IMR-90 (cell line): ENCODE results near the gene SLC15A3. TPM values are rescaled to one million over a fixed set of nuclear protein-coding genes. Genes with fewer than 3 reads are reported as not detected.
A peak's percentile ranks its signal among the peaks of the same experiment; 100 is the strongest.

Experiments used
- ATAC-seq: fragments of 200-7000 bp; cut with Tn5 transposase; 2 replicates; pipeline ENCODE4 v1.9.1; 2020; ENCODE audit warnings: low read depth, mild to moderate bottlenecking, moderate library complexity
- BruUV-seq: library from RNA; stranded (reverse); fragments of 400-500 nt; replicated peaks from 2 replicates; lab custom pipeline; 2021; lab: Mats Ljungman, UMichigan
- CTCF ChIA-PET: fragments of 300-600 bp; formaldehyde crosslinking; extraction: SDS; loops from one replicate; lab custom pipeline; 2021; ENCODE audit warnings: antibody characterized with exemption; lab: Yijun Ruan, JAX
- POLR2A ChIA-PET: fragments of 300-600 bp; sonication (Branson Sonifier 250); formaldehyde crosslinking; loops from one replicate; lab custom pipeline; 2022; ENCODE audit warnings: antibody characterized with exemption; ENCODE audit not compliant: unreplicated experiment; lab: Charles Lee
- DNase-seq: peaks from one replicate; pipeline ENCODE4 v3.0.0; 2013
- H2AFZ ChIP-seq: replicated peaks from 2 replicates; pipeline ENCODE3; 2013; ENCODE audit warnings: low read length, mild to moderate bottlenecking; ENCODE audit not compliant: poor library complexity
- H2AK5ac ChIP-seq: 2 replicates; pipeline ENCODE4 v1.6.1; 2013; ENCODE audit warnings: low read depth, low read length, inconsistent platforms
- H2AK9ac ChIP-seq: replicated peaks from 2 replicates; pipeline ENCODE3; 2013; ENCODE audit warnings: mild to moderate bottlenecking, low read depth, low read length, moderate library complexity; ENCODE audit not compliant: poor library complexity
- H2BK120ac ChIP-seq: 2 replicates; pipeline ENCODE4 v1.6.1; 2013; ENCODE audit warnings: low read depth, low read length, inconsistent platforms
- H2BK15ac ChIP-seq: 3 replicates; pipeline ENCODE4 v1.6.1; 2013; ENCODE audit warnings: low read depth, low read length, inconsistent platforms
- H2BK20ac ChIP-seq: 2 replicates; pipeline ENCODE4 v1.6.1; 2013; ENCODE audit warnings: low read depth, mild to moderate bottlenecking, inconsistent platforms, low read length, moderate library complexity
- H2BK5ac ChIP-seq: 2 replicates; pipeline ENCODE4 v1.6.1; 2013; ENCODE audit warnings: mild to moderate bottlenecking, low read depth, low read length, inconsistent platforms; ENCODE audit not compliant: poor library complexity, severe bottlenecking
- H3K14ac ChIP-seq: replicated peaks from 2 replicates; pipeline ENCODE4 v1.6.1; 2013; ENCODE audit warnings: low read depth, low read length, inconsistent platforms
- H3K18ac ChIP-seq: 2 replicates; pipeline ENCODE4 v1.6.1; 2013; ENCODE audit warnings: low read depth, low read length, control low read depth
- H3K23ac ChIP-seq: 2 replicates; pipeline ENCODE4 v1.6.1; 2013; ENCODE audit warnings: low read depth, low read length, inconsistent platforms
- H3K27ac ChIP-seq: 2 replicates; pipeline ENCODE4 v1.5.1; 2013; ENCODE audit warnings: mild to moderate bottlenecking, control low read depth, low read length; ENCODE audit not compliant: insufficient read depth
- H3K27me3 ChIP-seq: 2 replicates; pipeline ENCODE4 v1.6.1; 2013; ENCODE audit warnings: low read length; ENCODE audit not compliant: control insufficient read depth, insufficient read depth
- H3K36me3 ChIP-seq: 2 replicates; pipeline ENCODE4 v1.6.1; 2013; ENCODE audit warnings: low read length, mixed read lengths; ENCODE audit not compliant: control insufficient read depth, insufficient read depth
- H3K4ac ChIP-seq: 2 replicates; pipeline ENCODE4 v1.6.1; 2013; ENCODE audit warnings: low read depth, low read length, inconsistent platforms
- H3K4me1 ChIP-seq: 2 replicates; pipeline ENCODE4 v1.6.1; 2013; ENCODE audit warnings: low read length, mixed read lengths; ENCODE audit not compliant: control insufficient read depth, insufficient read depth
- H3K4me2 ChIP-seq: 2 replicates; pipeline ENCODE4 v1.6.1; 2013; ENCODE audit warnings: low read depth, mild to moderate bottlenecking, control low read depth, low read length, moderate library complexity
- H3K4me3 ChIP-seq: 2 replicates; pipeline ENCODE4 v1.5.1; 2013; ENCODE audit warnings: low read depth, mild to moderate bottlenecking, control low read depth, low read length, moderate library complexity; ENCODE audit not compliant: insufficient read depth
- H3K56ac ChIP-seq: 2 replicates; pipeline ENCODE4 v1.6.1; 2013; ENCODE audit warnings: low read length, inconsistent platforms; ENCODE audit not compliant: insufficient read depth; ENCODE audit errors: extremely low read depth
- H3K79me1 ChIP-seq, 2 experiments: 2 replicates each; pipeline ENCODE4 v1.6.1; 2013; ENCODE audit warnings: low read length in 2 of 2, inconsistent platforms in 1 of 2, low read depth in 1 of 2
- H3K9ac ChIP-seq: 2 replicates; pipeline ENCODE4 v1.6.1; 2013; ENCODE audit warnings: low read depth, low read length, control low read depth
- H3K9me1 ChIP-seq: 2 replicates; pipeline ENCODE4 v1.6.1; 2013; ENCODE audit warnings: low read length, inconsistent platforms; ENCODE audit not compliant: insufficient read depth
- H3K9me3 ChIP-seq: 2 replicates; pipeline ENCODE4 v1.6.1; 2013; ENCODE audit warnings: low read length; ENCODE audit not compliant: control insufficient read depth, insufficient read depth
- H4K20me1 ChIP-seq: 2 replicates; pipeline ENCODE4 v1.6.1; 2013; ENCODE audit warnings: low read length, inconsistent platforms; ENCODE audit not compliant: insufficient read depth
- H4K5ac ChIP-seq: 2 replicates; pipeline ENCODE4 v1.6.1; 2013; ENCODE audit warnings: mild to moderate bottlenecking, low read depth, low read length, control low read depth
- H4K8ac ChIP-seq, 2 experiments: 2 replicates each; pipeline ENCODE4 v1.6.1; 2013; ENCODE audit warnings: low read depth in 2 of 2, low read length in 2 of 2, control low read depth in 1 of 2, inconsistent platforms in 1 of 2
- H4K91ac ChIP-seq: 2 replicates; pipeline ENCODE4 v1.6.1; 2013; ENCODE audit warnings: low read depth, low read length, inconsistent platforms; ENCODE audit not compliant: insufficient read depth
- BHLHE40 ChIP-seq: fragments of 150-350 bp; IDR thresholded peaks from 2 replicates; pipeline ENCODE4 v1.6.1; 2016; ENCODE audit warnings: mild to moderate bottlenecking, low read depth, low read length
- CEBPB ChIP-seq: IDR thresholded peaks from 2 replicates; pipeline ENCODE4 v1.6.1; 2012; ENCODE audit warnings: low read depth, low read length, improper control_type of control experiment
- CHD1 ChIP-seq: IDR thresholded peaks from 2 replicates; pipeline ENCODE4 v1.6.1; 2012; ENCODE audit warnings: low read depth, low read length, improper control_type of control experiment
- ELK1 ChIP-seq: fragments of 150-350 bp; IDR thresholded peaks from 2 replicates; pipeline ENCODE4 v1.6.1; 2016; ENCODE audit warnings: low read depth, mild to moderate bottlenecking, low read length, moderate library complexity, borderline replicate concordance
- FOS ChIP-seq: fragments of 150-350 bp; IDR thresholded peaks from 2 replicates; pipeline ENCODE4 v1.6.1; 2016; ENCODE audit warnings: low read depth, low read length
- MAFK ChIP-seq: IDR thresholded peaks from 2 replicates; pipeline ENCODE4 v1.6.1; 2012; ENCODE audit warnings: low read depth, low read length, improper control_type of control experiment
- MAZ ChIP-seq: IDR thresholded peaks from 2 replicates; pipeline ENCODE4 v1.6.1; 2012; ENCODE audit warnings: low read depth, mild to moderate bottlenecking, low read length, improper control_type of control experiment, moderate library complexity, borderline replicate concordance
- MXI1 ChIP-seq: IDR thresholded peaks from 2 replicates; pipeline ENCODE4 v1.6.1; 2012; ENCODE audit warnings: low read depth, mild to moderate bottlenecking, low read length, moderate library complexity, borderline replicate concordance
- NFE2L2 ChIP-seq: fragments of 150-350 bp; IDR thresholded peaks from 2 replicates; pipeline ENCODE4 v1.6.1; 2016; ENCODE audit warnings: low read depth, mild to moderate bottlenecking, low read length
- POLR2A ChIP-seq: IDR thresholded peaks from 2 replicates; pipeline ENCODE4 v1.6.1; 2012; ENCODE audit warnings: mild to moderate bottlenecking, low read depth, low read length
- RAD21 ChIP-seq: IDR thresholded peaks from 2 replicates; pipeline ENCODE4 v1.6.1; 2012; ENCODE audit warnings: low read length, improper control_type of control experiment
- RCOR1 ChIP-seq: IDR thresholded peaks from 2 replicates; pipeline ENCODE4 v1.6.1; 2012; ENCODE audit warnings: mild to moderate bottlenecking, low read length, improper control_type of control experiment; ENCODE audit not compliant: insufficient replicate concordance
- RFX5 ChIP-seq: IDR thresholded peaks from 2 replicates; pipeline ENCODE4 v1.8.0; 2012; ENCODE audit warnings: low read depth, mild to moderate bottlenecking, low read length, moderate library complexity
- SMC3 ChIP-seq: fragments of 150-350 bp; IDR thresholded peaks from 2 replicates; pipeline ENCODE4 v1.6.1; 2016; ENCODE audit warnings: low read depth, mild to moderate bottlenecking, antibody characterized with exemption, low read length, moderate library complexity
- whole genome bisulfite sequencing, 2 experiments: methylation state at CpG; one replicate each; pipeline versions ENCODE4 v1.1.5 to v1.1.7; 2013; ENCODE audit warnings: missing lambda C conversion rate in 2 of 2; ENCODE audit not compliant: insufficient read length in 1 of 2; ENCODE audit errors: extremely low coverage in 2 of 2; 5-methylcytosine and 5-hydroxymethylcytosine counted together
- dilution Hi-C: fragments of 300-500 bp; cut with HindIII; formaldehyde crosslinking; loops from one replicate; pipeline ENCODE4 v1.14.3; 2018; ENCODE audit warnings: low sequenced_read_pairs; ENCODE audit not compliant: unreplicated experiment
- in situ Hi-C: fragments of 300-500 bp; cut with MboI; formaldehyde crosslinking; loops from 3 replicates; pipeline ENCODE4 v1.14.3; 2019; ENCODE audit warnings: low sequenced_read_pairs, inconsistent platforms, mixed read lengths
- intact Hi-C: fragments of 100-400 bp; cut with micrococcal nuclease; formaldehyde crosslinking; loops from 2 replicates; pipeline ENCODE4 v1.10.0; 2022
- polyA plus RNA-seq, 3 experiments: library from polyadenylated mRNA; depleted of rRNA; stranded (reverse); fragments of >200 nt; gene quantifications; 2 replicates each; pipeline ENCODE4 v1.2.3, GENCODE V29; 2012; ENCODE audit warnings: low replicate concordance in 1 of 3
- total RNA-seq: library from RNA; depleted of rRNA; stranded (reverse); fragments of >200 nt; gene quantifications from 2 replicates; pipeline ENCODE4 v1.2.3, GENCODE V29; 2012
- TF ChIP-seq, protein P1 (sequence below): fragments of 150-350 bp; IDR thresholded peaks from 2 replicates; pipeline ENCODE4 v1.6.1; 2017; ENCODE audit warnings: mild to moderate bottlenecking, antibody characterized with exemption, low read length, low read depth
- TF ChIP-seq, protein P2 (sequence below): conservative IDR thresholded peaks from 2 replicates; pipeline ENCODE4 v1.5.1; 2012; ENCODE audit warnings: mild to moderate bottlenecking, low read depth, low read length, improper control_type of control experiment

SLC15A3 gene
- total and polyA plus RNA-seq, 2 of the 4 experiments (the other 2 are of a cell fraction) = 3.2 to 4.4 TPM

GRCh38 chr11:60926500-60926899 is 25.5 kb downstream of the SLC15A3 start:
- TF ChIP-seq MAZ = no peak
- TF ChIP-seq RCOR1 = no peak
- no peak for TF ChIP-seq ELK1
- no peak for TF ChIP-seq FOS
- TF ChIP-seq POLR2A = no peak
- no peak for TF ChIP-seq SMC3
- TF ChIP-seq CHD1 = no peak
- TF ChIP-seq CEBPB = no peak
- no peak for TF ChIP-seq BHLHE40
- no peak for TF ChIP-seq RFX5
- TF ChIP-seq, protein P1, sequence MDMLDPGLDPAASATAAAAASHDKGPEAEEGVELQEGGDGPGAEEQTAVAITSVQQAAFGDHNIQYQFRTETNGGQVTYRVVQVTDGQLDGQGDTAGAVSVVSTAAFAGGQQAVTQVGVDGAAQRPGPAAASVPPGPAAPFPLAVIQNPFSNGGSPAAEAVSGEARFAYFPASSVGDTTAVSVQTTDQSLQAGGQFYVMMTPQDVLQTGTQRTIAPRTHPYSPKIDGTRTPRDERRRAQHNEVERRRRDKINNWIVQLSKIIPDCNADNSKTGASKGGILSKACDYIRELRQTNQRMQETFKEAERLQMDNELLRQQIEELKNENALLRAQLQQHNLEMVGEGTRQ = no peak
- TF ChIP-seq NFE2L2 = no peak
- no peak for TF ChIP-seq RAD21
- TF ChIP-seq, protein P2, sequence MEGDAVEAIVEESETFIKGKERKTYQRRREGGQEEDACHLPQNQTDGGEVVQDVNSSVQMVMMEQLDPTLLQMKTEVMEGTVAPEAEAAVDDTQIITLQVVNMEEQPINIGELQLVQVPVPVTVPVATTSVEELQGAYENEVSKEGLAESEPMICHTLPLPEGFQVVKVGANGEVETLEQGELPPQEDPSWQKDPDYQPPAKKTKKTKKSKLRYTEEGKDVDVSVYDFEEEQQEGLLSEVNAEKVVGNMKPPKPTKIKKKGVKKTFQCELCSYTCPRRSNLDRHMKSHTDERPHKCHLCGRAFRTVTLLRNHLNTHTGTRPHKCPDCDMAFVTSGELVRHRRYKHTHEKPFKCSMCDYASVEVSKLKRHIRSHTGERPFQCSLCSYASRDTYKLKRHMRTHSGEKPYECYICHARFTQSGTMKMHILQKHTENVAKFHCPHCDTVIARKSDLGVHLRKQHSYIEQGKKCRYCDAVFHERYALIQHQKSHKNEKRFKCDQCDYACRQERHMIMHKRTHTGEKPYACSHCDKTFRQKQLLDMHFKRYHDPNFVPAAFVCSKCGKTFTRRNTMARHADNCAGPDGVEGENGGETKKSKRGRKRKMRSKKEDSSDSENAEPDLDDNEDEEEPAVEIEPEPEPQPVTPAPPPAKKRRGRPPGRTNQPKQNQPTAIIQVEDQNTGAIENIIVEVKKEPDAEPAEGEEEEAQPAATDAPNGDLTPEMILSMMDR = no peak
- no peak for TF ChIP-seq MAFK
- no peak for TF ChIP-seq MXI1
- Histone ChIP-seq H4K5ac (no peak overlapping the region), H3K4me2 (no peak overlapping the region), H2BK15ac (no peak overlapping the region), H3K9ac (no peak overlapping the region), H2AFZ (no peak overlapping the region), H3K4ac (no peak overlapping the region), H2BK20ac (no peak overlapping the region), H3K27ac (no peak overlapping the region), H3K36me3 (peaks cover 35% of the 10 kb centered on the region), H4K20me1 (peaks cover 12% of the 10 kb centered on the region), H3K79me1 (peaks cover 5 to 28% of the 10 kb centered on the region in 2 experiments; a peak in 3 of 4 replicates), H2BK120ac (no peak overlapping the region), H3K23ac (no peak overlapping the region), H4K8ac (no peak overlapping the region), H2AK9ac (peak overlapping the region; percentile 13), H2AK5ac (no peak overlapping the region), H3K18ac (no peak overlapping the region), H3K9me3 (no peaks in the 10 kb centered on the region), H3K14ac (no peak overlapping the region), H3K27me3 (no peaks in the 10 kb centered on the region), H3K56ac (no peak overlapping the region), H3K9me1 (peaks cover 7% of the 10 kb centered on the region; the same call in 1 of the 2 replicates), H4K91ac (no peak overlapping the region), H3K4me3 (no peak overlapping the region), H2BK5ac (no peak overlapping the region), H3K4me1 (peaks cover 14% of the 10 kb centered on the region)
- CTCF ChIA-PET = no interaction called here
- in situ Hi-C loops (no loop called here), intact Hi-C loops (no loop called here), dilution Hi-C loops (no loop called here)
- BruUV-seq = no TSS peak
- ATAC-seq = no peak
- no peak for DNase-seq
- WGBS, 2 experiments = no CpG with 5 or more reads among the region's 8 CpGs
- POLR2A ChIA-PET = no interaction called here
